GM13976 (cell line): ENCODE data around the gene TOM1.

Experiments
- DNase-seq: peaks from one replicate; pipeline ENCODE4 v3.0.0; 2012; ENCODE audit warnings: low spot score
- CTCF ChIP-seq: IDR thresholded peaks from 2 replicates; pipeline ENCODE4 v1.5.1; 2012; ENCODE audit warnings: borderline replicate concordance, mild to moderate bottlenecking; ENCODE audit not compliant: insufficient read depth; ENCODE audit errors: extremely low read depth, missing control alignments, control extremely low read depth
- in situ Hi-C: fragments of 300-500 bp; cut with MboI; formaldehyde crosslinking; loops from one replicate; pipeline ENCODE4 v1.12.0; 2022; ENCODE audit warnings: low sequenced_read_pairs, mixed read lengths, inconsistent platforms; ENCODE audit not compliant: unreplicated experiment

The TOM1 gene

GRCh38 chr22:35288116-35288515 lies 11.6 kb upstream of the TOM1 start:
- DNase-seq = no peak
- in situ Hi-C loops = no loop called here
- TF ChIP-seq CTCF = no peak

GRCh38 chr22:35292786-35293185 lies 6.9 kb upstream of the TOM1 start:
- in situ Hi-C loops = no loop called here
- no peak for DNase-seq
- no peak for TF ChIP-seq CTCF

- TF ChIP-seq CTCF = no peak
- in situ Hi-C loops = no loop called here
- DNase-seq = no peak
These were observed 3.6 kb upstream of the TOM1 start for GRCh38 chr22:35296051-35296450.

GRCh38 chr22:35299217-35299672 lies 449 bp upstream of the TOM1 start:
- TF ChIP-seq CTCF = no peak
- no peak for DNase-seq
- in situ Hi-C loops = no loop called here

GRCh38 chr22:35301372-35301874 lies 1.7 kb downstream of the TOM1 start:
- no peak for DNase-seq
- in situ Hi-C loops = no loop called here
- no peak for TF ChIP-seq CTCF

GRCh38 chr22:35303029-35303624 lies 3.4 kb downstream of the TOM1 start:
- TF ChIP-seq CTCF = no peak
- DNase-seq = no peak
- in situ Hi-C loops = no loop called here
